HCT116 (cell line): ENCODE data around the gene SSRP1. TPM values are rescaled to one million over a fixed set of nuclear protein-coding genes. Genes with fewer than 3 reads are reported as not detected.

Experiments used
- ATAC-seq: fragments of 200-7000 bp; cut with Tn5 transposase; 2 replicates; pipeline ENCODE4 v1.9.1; 2020; ENCODE audit warnings: mild to moderate bottlenecking, moderate library complexity
- BruUV-seq: library from RNA; stranded (reverse); fragments of 400-500 nt; replicated peaks from 2 replicates; lab custom pipeline; 2021; lab: Mats Ljungman, UMichigan
- CTCF ChIA-PET: fragments of 300-600 bp; sonication (Branson Sonifier 250); formaldehyde crosslinking; loops from one replicate; lab custom pipeline; 2021; ENCODE audit warnings: antibody characterized with exemption; lab: Charles Lee
- POLR2A ChIA-PET: fragments of 300-600, 350-600 bp; sonication (Branson Sonifier 250); formaldehyde crosslinking; loops from one replicate; lab custom pipeline; 2021; ENCODE audit warnings: antibody characterized with exemption; lab: Charles Lee
- RAD21 ChIA-PET, 2 experiments: fragments of 300-600 bp; sonication (Branson Sonifier 250); formaldehyde crosslinking; loops; one replicate each; lab custom pipeline; 2023; ENCODE audit warnings: low total read pairs in 2 of 2; ENCODE audit not compliant: uncharacterized antibody in 2 of 2, unreplicated experiment in 2 of 2, low non-redundant PET in 1 of 2; lab: Charles Lee
- DNase-seq: peaks from one replicate; pipeline ENCODE4 v3.0.0-alpha.2; 2010; ENCODE audit warnings: low read depth, low spot score
- H2AFZ ChIP-seq: fragments of 200-600 bp; shearing (Covaris generic), sonication (generic); 2 replicates; pipeline ENCODE4 v1.6.1; 2017; ENCODE audit warnings: low read depth, mixed run types, mixed read lengths, antibody characterized with exemption, low read length; ENCODE audit not compliant: poor library complexity, severe bottlenecking
- H3K27ac ChIP-seq: 2 replicates; pipeline ENCODE4 v1.5.1; 2012; ENCODE audit warnings: low read depth, low read length
- H3K27me3 ChIP-seq: fragments of 200-600 bp; sonication (generic); 2 replicates; pipeline ENCODE4 v1.6.1; 2016; ENCODE audit warnings: mixed run types, low read length, mixed read lengths; ENCODE audit not compliant: insufficient read depth
- H3K36me3 ChIP-seq, 2 experiments: fragments of 200-500 bp in 1 of 2; fragments of 200-600 bp in 1 of 2; sonication (Bioruptor generic) in 1 of 2; sonication (generic) in 1 of 2; 2 replicates each; pipeline versions ENCODE4 v1.5.1 to v1.6.1; 2014 to 2016; ENCODE audit warnings: low read length in 2 of 2, inconsistent platforms in 1 of 2, mixed read lengths in 1 of 2, mixed run types in 1 of 2; ENCODE audit not compliant: insufficient read depth in 2 of 2, control insufficient read depth in 1 of 2
- H3K4me1 ChIP-seq, 2 experiments: fragments of 200-600 bp in 1 of 2; sonication (generic) in 1 of 2; 2 replicates each; pipeline versions ENCODE4 v1.5.1 to v1.6.1; 2012 to 2017; ENCODE audit warnings: low read length in 2 of 2, inconsistent platforms in 1 of 2, mild to moderate bottlenecking in 1 of 2, mixed read lengths in 1 of 2, mixed run types in 1 of 2, moderate library complexity in 1 of 2; ENCODE audit not compliant: insufficient read depth in 2 of 2, control insufficient read depth in 1 of 2
- H3K4me2 ChIP-seq: fragments of 200-600 bp; sonication (generic); 2 replicates; pipeline ENCODE4 v1.6.1; 2017; ENCODE audit warnings: mixed run types, low read length, mixed read lengths
- H3K4me3 ChIP-seq, 2 experiments: fragments of 200-600 bp in 1 of 2; sonication (generic) in 1 of 2; replicated peaks in 1 of 2; 2 replicates each; pipeline ENCODE4 v1.5.1; 2011 to 2016; ENCODE audit warnings: low read length in 2 of 2, control low read depth in 1 of 2, low read depth in 1 of 2, mild to moderate bottlenecking in 1 of 2, mixed read lengths in 1 of 2, mixed run types in 1 of 2
- H3K79me2 ChIP-seq: fragments of 200-600 bp; sonication (generic); 2 replicates; pipeline ENCODE4 v1.6.1; 2017; ENCODE audit warnings: mild to moderate bottlenecking, mixed run types, low read length, moderate library complexity, mixed read lengths; ENCODE audit not compliant: insufficient read depth
- H3K9ac ChIP-seq: fragments of 200-600 bp; sonication (generic); 2 replicates; pipeline ENCODE4 v1.6.1; 2016; ENCODE audit warnings: low read length, mixed read lengths
- H3K9me2 ChIP-seq: fragments of 200-600 bp; sonication (generic), shearing (Covaris generic); 2 replicates; pipeline ENCODE4 v1.6.1; 2017; ENCODE audit warnings: mixed run types, mild to moderate bottlenecking, moderate library complexity; ENCODE audit not compliant: insufficient read depth
- H3K9me3 ChIP-seq, 2 experiments: fragments of 200-500 bp in 1 of 2; fragments of 200-600 bp in 1 of 2; sonication (Bioruptor generic) in 1 of 2; sonication (generic) in 1 of 2; 2 replicates each; pipeline ENCODE4 v1.6.1; 2014 to 2017; ENCODE audit warnings: low read length in 2 of 2, mixed read lengths in 2 of 2, inconsistent platforms in 1 of 2, low read depth in 1 of 2, mild to moderate bottlenecking in 1 of 2, mixed run types in 1 of 2, moderate library complexity in 1 of 2; ENCODE audit not compliant: control insufficient read depth in 1 of 2, insufficient read depth in 1 of 2
- H4K20me1 ChIP-seq: fragments of 200-600 bp; sonication (generic), shearing (Covaris generic); 2 replicates; pipeline ENCODE4 v1.6.1; 2017; ENCODE audit warnings: mixed run types, mild to moderate bottlenecking, moderate library complexity; ENCODE audit not compliant: insufficient read depth
- CBX3 ChIP-seq: IDR thresholded peaks from 2 replicates; pipeline ENCODE4 v1.6.1; 2012; ENCODE audit warnings: low read depth
- CEBPB ChIP-seq: IDR thresholded peaks from 2 replicates; pipeline ENCODE4 v1.6.1; 2012; ENCODE audit warnings: low read depth
- CTCF ChIP-seq, 3 experiments: fragments of 200-600 bp in 1 of 3; sonication (generic) in 1 of 3; IDR thresholded peaks in 2 of 3; conservative IDR thresholded peaks in 1 of 3; 2 replicates each; pipeline ENCODE4 v1.5.1; 2012 to 2017; ENCODE audit warnings: low read depth in 2 of 3, low read length in 2 of 3, antibody characterized with exemption in 1 of 3, borderline replicate concordance in 1 of 3, control low read depth in 1 of 3, mild to moderate bottlenecking in 1 of 3, mixed read lengths in 1 of 3, mixed run types in 1 of 3, moderate library complexity in 1 of 3; ENCODE audit not compliant: insufficient read depth in 1 of 3
- EGR1 ChIP-seq: IDR thresholded peaks from 2 replicates; pipeline ENCODE4 v1.6.1; 2012; ENCODE audit warnings: low read depth
- ELF1 ChIP-seq: IDR thresholded peaks from 2 replicates; pipeline ENCODE4 v1.6.1; 2012; ENCODE audit warnings: low read depth, borderline replicate concordance
- EZH2phosphoT487 ChIP-seq: fragments of 200-600 bp; IDR thresholded peaks from 2 replicates; pipeline ENCODE4 v1.6.1; 2018; ENCODE audit warnings: antibody characterized with exemption, borderline replicate concordance
- FOSL1 ChIP-seq: IDR thresholded peaks from 2 replicates; pipeline ENCODE4 v1.6.1; 2012; ENCODE audit warnings: low read depth
- JUND ChIP-seq: IDR thresholded peaks from 2 replicates; pipeline ENCODE4 v1.6.1; 2012
- POLR2A ChIP-seq: IDR thresholded peaks from 2 replicates; pipeline ENCODE4 v1.7.0; 2011; ENCODE audit warnings: borderline replicate concordance; ENCODE audit not compliant: insufficient read depth, insufficient read length; ENCODE audit errors: extremely low read depth
- RAD21 ChIP-seq: IDR thresholded peaks from 2 replicates; pipeline ENCODE4 v1.6.1; 2012; ENCODE audit warnings: low read depth, mild to moderate bottlenecking
- SIN3A ChIP-seq: IDR thresholded peaks from 2 replicates; pipeline ENCODE4 v1.6.1; 2012; ENCODE audit warnings: low read depth
- SP1 ChIP-seq: IDR thresholded peaks from 2 replicates; pipeline ENCODE4 v1.6.1; 2012; ENCODE audit warnings: low read depth
- SRF ChIP-seq: IDR thresholded peaks from 2 replicates; pipeline ENCODE4 v1.6.1; 2012; ENCODE audit warnings: low read depth
- TCF7L2 ChIP-seq: IDR thresholded peaks from 2 replicates; pipeline ENCODE4 v1.7.0; 2011; ENCODE audit warnings: borderline replicate concordance, inconsistent platforms; ENCODE audit not compliant: insufficient read depth, insufficient read length; ENCODE audit errors: extremely low read depth
- ZBTB33 ChIP-seq: IDR thresholded peaks from 2 replicates; pipeline ENCODE4 v1.6.1; 2011; ENCODE audit warnings: mild to moderate bottlenecking, low read length, moderate library complexity; ENCODE audit not compliant: insufficient replicate concordance; ENCODE audit errors: extremely low read depth
- ZFX ChIP-seq: fragments of 450-650 bp; IDR thresholded peaks from 2 replicates; pipeline ENCODE4 v1.6.1; 2017
- ZNF274 ChIP-seq: fragments of 200-500 bp; sonication (Bioruptor generic); IDR thresholded peaks from 2 replicates; pipeline ENCODE4 v1.6.1; 2014; ENCODE audit warnings: mild to moderate bottlenecking, low read depth, low read length, inconsistent platforms
- intact Hi-C: fragments of 100-400 bp; cut with micrococcal nuclease; formaldehyde crosslinking; loops from 2 replicates; pipeline ENCODE4 v1.10.0; 2022
- total RNA-seq: library from RNA; stranded (reverse); gene quantifications from one replicate; pipeline ENCODE4 v1.2.1, GENCODE V29; 2021; ENCODE audit not compliant: unreplicated experiment
- TF ChIP-seq, protein P1 (sequence below): IDR thresholded peaks from 2 replicates; pipeline ENCODE4 v1.6.1; 2012
- TF ChIP-seq, protein P2 (sequence below): IDR thresholded peaks from 2 replicates; pipeline ENCODE4 v1.6.1; 2012; ENCODE audit warnings: low read depth
- TF ChIP-seq, protein P3 (sequence below): IDR thresholded peaks from 2 replicates; pipeline ENCODE4 v1.6.1; 2012

SSRP1 gene
- total RNA-seq, 1 experiment from 2014 or later: 260 TPM

GRCh38 chr11:57338142-57338541 is 2.5 kb upstream of the SSRP1 start, which contains the start of gene P2RX3:
TSS of gene P2RX3 (plus strand) at chr11:57338352. CDS start at chr11:57338551, 199 bp downstream.
- Histone ChIP-seq H3K79me2 (peaks cover 24% of the 10 kb centered on the region), H3K27me3 (no peaks in the 10 kb centered on the region), H3K9me3 (no peaks in the 10 kb centered on the region), H3K4me1 (peaks cover 8 to 20% of the 10 kb centered on the region in 2 experiments; a peak in 3 of 4 replicates), H3K27ac (no peak within 1 kb of the TSS), H3K9ac (no peak within 1 kb of the TSS), H2AFZ (no peak within 1 kb of the TSS)
- no peak for ATAC-seq
- intact Hi-C loops: no loop called here
- no peak for DNase-seq
- ChIA-PET CTCF (no interaction called here), POLR2A (interaction anchor here (1.0 kb wide), 1 partner anchor 13 kb away, joined by 3 read pairs; no protein-coding TSS in a partner anchor)
- BruUV-seq: no TSS peak
- TF ChIP-seq EZH2phosphoT487 (no peak), EGR1 (no peak), POLR2A (no peak), TCF7L2 (no peak), CBX3 (no peak), ZNF274 (no peak), SIN3A (no peak), ELF1 (no peak), SP1 (no peak), RAD21 (no peak), CTCF (IDR thresholded peaks at IDR 0.05 in 2 of 3, conservative IDR thresholded peaks at IDR 0.05 in 1 of 3; ENCODE audit: borderline replicate concordance in 1 of 3, insufficient read depth in 1 of 3, low read depth in 2 of 3, low read length in 2 of 3) (no peak), CEBPB (no peak), JUND (no peak), ZBTB33 (no peak), FOSL1 (no peak), SRF (no peak), ZFX (no peak)
- TF ChIP-seq, protein P1, sequence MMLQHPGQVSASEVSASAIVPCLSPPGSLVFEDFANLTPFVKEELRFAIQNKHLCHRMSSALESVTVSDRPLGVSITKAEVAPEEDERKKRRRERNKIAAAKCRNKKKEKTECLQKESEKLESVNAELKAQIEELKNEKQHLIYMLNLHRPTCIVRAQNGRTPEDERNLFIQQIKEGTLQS: no peak
- TF ChIP-seq, protein P2, sequence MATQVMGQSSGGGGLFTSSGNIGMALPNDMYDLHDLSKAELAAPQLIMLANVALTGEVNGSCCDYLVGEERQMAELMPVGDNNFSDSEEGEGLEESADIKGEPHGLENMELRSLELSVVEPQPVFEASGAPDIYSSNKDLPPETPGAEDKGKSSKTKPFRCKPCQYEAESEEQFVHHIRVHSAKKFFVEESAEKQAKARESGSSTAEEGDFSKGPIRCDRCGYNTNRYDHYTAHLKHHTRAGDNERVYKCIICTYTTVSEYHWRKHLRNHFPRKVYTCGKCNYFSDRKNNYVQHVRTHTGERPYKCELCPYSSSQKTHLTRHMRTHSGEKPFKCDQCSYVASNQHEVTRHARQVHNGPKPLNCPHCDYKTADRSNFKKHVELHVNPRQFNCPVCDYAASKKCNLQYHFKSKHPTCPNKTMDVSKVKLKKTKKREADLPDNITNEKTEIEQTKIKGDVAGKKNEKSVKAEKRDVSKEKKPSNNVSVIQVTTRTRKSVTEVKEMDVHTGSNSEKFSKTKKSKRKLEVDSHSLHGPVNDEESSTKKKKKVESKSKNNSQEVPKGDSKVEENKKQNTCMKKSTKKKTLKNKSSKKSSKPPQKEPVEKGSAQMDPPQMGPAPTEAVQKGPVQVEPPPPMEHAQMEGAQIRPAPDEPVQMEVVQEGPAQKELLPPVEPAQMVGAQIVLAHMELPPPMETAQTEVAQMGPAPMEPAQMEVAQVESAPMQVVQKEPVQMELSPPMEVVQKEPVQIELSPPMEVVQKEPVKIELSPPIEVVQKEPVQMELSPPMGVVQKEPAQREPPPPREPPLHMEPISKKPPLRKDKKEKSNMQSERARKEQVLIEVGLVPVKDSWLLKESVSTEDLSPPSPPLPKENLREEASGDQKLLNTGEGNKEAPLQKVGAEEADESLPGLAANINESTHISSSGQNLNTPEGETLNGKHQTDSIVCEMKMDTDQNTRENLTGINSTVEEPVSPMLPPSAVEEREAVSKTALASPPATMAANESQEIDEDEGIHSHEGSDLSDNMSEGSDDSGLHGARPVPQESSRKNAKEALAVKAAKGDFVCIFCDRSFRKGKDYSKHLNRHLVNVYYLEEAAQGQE: no peak
- TF ChIP-seq, protein P3, sequence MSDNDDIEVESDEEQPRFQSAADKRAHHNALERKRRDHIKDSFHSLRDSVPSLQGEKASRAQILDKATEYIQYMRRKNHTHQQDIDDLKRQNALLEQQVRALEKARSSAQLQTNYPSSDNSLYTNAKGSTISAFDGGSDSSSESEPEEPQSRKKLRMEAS: no peak
- TF ChIP-seq, all 23 proteins: peak for 0
- no peak within 1 kb of the TSS for H3K4me3 ChIP-seq
- no peak within 1 kb of the TSS for H3K4me2 ChIP-seq
- RAD21 ChIA-PET: no interaction called here
- H3K36me3 ChIP-seq: peaks cover 4 to 14% of the 10 kb centered on the region in 2 experiments; a peak in 1 of 4 replicates
- no peaks in the 10 kb centered on the region for H3K9me2 ChIP-seq
- no peaks in the 10 kb centered on the region for H4K20me1 ChIP-seq
